SU-DHL-6 (cell line): ENCODE measurements around the gene SPTBN5.

ENCODE experiments used
- H2AFZ ChIP-seq: fragments of 200-600 bp; sonication (generic); 2 replicates; pipeline ENCODE4 v1.6.1; 2014; ENCODE audit warnings: low read depth, mild to moderate bottlenecking, moderate library complexity, mixed read lengths, antibody characterized with exemption, low read length; ENCODE audit not compliant: severe bottlenecking
- H3F3A ChIP-seq: fragments of 200-600 bp; shearing (Covaris generic); 2 replicates; pipeline ENCODE4 v1.6.0; 2016; ENCODE audit warnings: antibody characterized with exemption, mild to moderate bottlenecking; ENCODE audit not compliant: insufficient read depth
- H3K27ac ChIP-seq: fragments of 200-600 bp; sonication (generic); 2 replicates; pipeline ENCODE4 v1.5.1; 2016; ENCODE audit warnings: low read depth, mild to moderate bottlenecking, low read length, moderate library complexity, mixed read lengths
- H3K27me3 ChIP-seq: fragments of 200-600 bp; sonication (generic), shearing (Covaris generic); 2 replicates; pipeline ENCODE4 v1.6.0; 2014; ENCODE audit warnings: mild to moderate bottlenecking, low read length
- H3K36me3 ChIP-seq: fragments of 200-600 bp; sonication (generic); 2 replicates; pipeline ENCODE4 v1.6.1; 2014; ENCODE audit warnings: mild to moderate bottlenecking, low read length, mixed read lengths
- H3K4me2 ChIP-seq: fragments of 300-600, 200-600 bp; shearing (Covaris generic), sonication (generic); 2 replicates; pipeline ENCODE4 v1.6.0; 2014; ENCODE audit warnings: low read length, low read depth, mild to moderate bottlenecking; ENCODE audit not compliant: poor library complexity, severe bottlenecking
- H3K4me3 ChIP-seq: fragments of 200-600 bp; sonication (generic); 2 replicates; pipeline ENCODE4 v1.5.1; 2014; ENCODE audit warnings: antibody characterized with exemption, low read length, mild to moderate bottlenecking, mixed read lengths; ENCODE audit not compliant: insufficient read depth, poor library complexity, severe bottlenecking
- H3K79me2 ChIP-seq: fragments of 200-600 bp; sonication (generic); 2 replicates; pipeline ENCODE4 v1.6.1; 2014; ENCODE audit warnings: mild to moderate bottlenecking, low read length, moderate library complexity; ENCODE audit not compliant: insufficient read depth
- H3K9ac ChIP-seq: fragments of 200-600 bp; sonication (generic); 2 replicates; pipeline ENCODE4 v1.7.0; 2014; ENCODE audit warnings: mild to moderate bottlenecking, low read length
- H3K9me2 ChIP-seq: fragments of 200-600 bp; sonication (generic); replicated peaks from 2 replicates; pipeline ENCODE4 v1.6.1; 2014; ENCODE audit warnings: low read length; ENCODE audit not compliant: insufficient read depth
- H3K9me3 ChIP-seq: fragments of 200-600 bp; sonication (generic); 2 replicates; pipeline ENCODE4 v1.6.1; 2014; ENCODE audit warnings: low read length, mixed read lengths; ENCODE audit not compliant: insufficient read depth
- H4K20me1 ChIP-seq: fragments of 200-600 bp; sonication (generic); 2 replicates; pipeline ENCODE4 v1.6.1; 2014; ENCODE audit warnings: low read depth, mild to moderate bottlenecking, antibody characterized with exemption, low read length, moderate library complexity, mixed read lengths
- CTCF ChIP-seq: fragments of 200-600 bp; sonication (generic); IDR thresholded peaks from one replicate; pipeline ENCODE4 v1.5.1; 2017; ENCODE audit warnings: antibody characterized with exemption, mild to moderate bottlenecking, low read length, moderate library complexity; ENCODE audit not compliant: insufficient read depth, poor library complexity, severe bottlenecking
- EZH2phosphoT487 ChIP-seq: fragments of 200-600 bp; sonication (generic), shearing (Covaris generic); conservative IDR thresholded peaks from 2 replicates; pipeline ENCODE4 v1.6.1; 2018; ENCODE audit warnings: mild to moderate bottlenecking, antibody characterized with exemption, low read length, moderate library complexity, mixed read lengths

Gene SPTBN5

GRCh38 chr15:41917767-41918430, 24.0 kb upstream of the SPTBN5 start:
- Histone ChIP-seq H3K9me2 (no peaks in the 10 kb centered on the region), H4K20me1 (no peaks in the 10 kb centered on the region), H3K4me3 (no peak overlapping the region), H3K9ac (no peak overlapping the region), H3K79me2 (no peaks in the 10 kb centered on the region), H3K27ac (no peak overlapping the region), H2AFZ (no peak overlapping the region), H3K9me3 (no peaks in the 10 kb centered on the region), H3F3A (no peaks in the 10 kb centered on the region), H3K4me2 (no peak overlapping the region), H3K36me3 (no peaks in the 10 kb centered on the region), H3K27me3 (no peaks in the 10 kb centered on the region)
- TF ChIP-seq EZH2phosphoT487 (no peak), CTCF (no peak)

- no peak overlapping the region for H3K4me2 ChIP-seq
- no peaks in the 10 kb centered on the region for H3K79me2 ChIP-seq
- H3K9me2 ChIP-seq: no peaks in the 10 kb centered on the region
- TF ChIP-seq EZH2phosphoT487 (no peak), CTCF (no peak)
- no peak overlapping the region for H2AFZ ChIP-seq
- no peak overlapping the region for H3K9ac ChIP-seq
- no peaks in the 10 kb centered on the region for H3K27me3 ChIP-seq
- H3K36me3 ChIP-seq: no peaks in the 10 kb centered on the region
- no peak overlapping the region for H3K4me3 ChIP-seq
- H3K9me3 ChIP-seq: no peaks in the 10 kb centered on the region
- H3F3A ChIP-seq: no peaks in the 10 kb centered on the region
- no peak overlapping the region for H3K27ac ChIP-seq
- H4K20me1 ChIP-seq: no peaks in the 10 kb centered on the region
Measured at GRCh38 chr15:41915255-41915994, 21.6 kb upstream of the SPTBN5 start.

- no peaks in the 10 kb centered on the region for H3F3A ChIP-seq
- H4K20me1 ChIP-seq: no peaks in the 10 kb centered on the region
- TF ChIP-seq EZH2phosphoT487 (no peak), CTCF (no peak)
- no peaks in the 10 kb centered on the region for H3K27me3 ChIP-seq
- H3K36me3 ChIP-seq: no peaks in the 10 kb centered on the region
- H3K79me2 ChIP-seq: no peaks in the 10 kb centered on the region
- no peaks in the 10 kb centered on the region for H3K9me2 ChIP-seq
- H3K4me3 ChIP-seq: no peak overlapping the region
- H2AFZ ChIP-seq: no peak overlapping the region
- H3K27ac ChIP-seq: no peak overlapping the region
- no peak overlapping the region for H3K9ac ChIP-seq
- H3K9me3 ChIP-seq: no peaks in the 10 kb centered on the region
- no peak overlapping the region for H3K4me2 ChIP-seq
Measured at GRCh38 chr15:41914411-41914810, 20.6 kb upstream of the SPTBN5 start.
